ENCODE measurements around the gene C1S.
"Not testable (repeated sequence)": the region's sequence is repeated elsewhere in the genome, so short reads cannot be mapped to it uniquely, and the experiment has no call there.

C1S gene

DNA sequence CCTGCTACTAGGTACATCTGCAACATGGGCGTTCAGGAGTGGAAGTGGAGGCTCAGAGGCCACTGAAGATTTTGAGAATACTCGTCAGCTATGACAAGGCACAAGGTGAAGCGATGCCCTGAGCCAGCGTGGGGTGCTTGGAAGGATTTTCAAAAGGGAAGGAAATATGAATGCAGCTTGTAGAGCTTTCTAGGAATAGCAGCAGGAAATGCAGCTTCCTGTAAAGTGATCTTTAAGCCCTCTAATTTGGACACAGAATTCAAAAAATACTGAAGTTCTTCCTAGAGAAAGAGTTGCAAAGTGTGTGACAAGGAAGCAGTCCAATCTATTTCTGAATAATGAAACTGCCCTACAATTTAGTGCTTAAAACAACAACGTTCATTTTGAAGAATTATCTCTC lies 13.2 kb upstream of the C1S start:
- no peak for FAIRE-seq

DNA sequence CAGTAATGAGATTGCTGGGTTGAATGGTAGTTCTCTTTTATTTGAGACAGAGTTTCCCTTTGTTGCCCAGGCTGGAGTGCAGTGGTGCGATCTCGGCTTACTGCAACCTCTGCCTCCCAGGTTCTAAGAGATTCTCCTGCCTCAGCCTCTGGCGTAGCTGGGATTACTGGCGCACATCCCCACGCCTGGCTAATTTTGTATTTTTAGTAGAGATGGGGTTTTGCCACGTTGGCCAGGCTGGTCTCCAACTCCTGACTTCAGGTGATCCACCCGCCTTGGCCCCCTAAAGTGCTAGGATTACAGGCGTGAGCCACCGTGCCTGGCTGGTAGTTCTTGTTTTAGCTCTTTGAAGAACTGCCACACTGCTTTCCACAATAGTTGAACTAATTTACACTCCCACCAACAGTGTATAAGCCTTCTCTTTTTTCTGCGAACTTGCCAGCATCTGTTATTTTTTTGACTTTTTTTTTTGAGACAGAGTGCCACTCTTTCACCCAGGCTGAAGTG lies 11.0 kb upstream of the C1S start:
- not testable (repeated sequence) for FAIRE-seq

DNA sequence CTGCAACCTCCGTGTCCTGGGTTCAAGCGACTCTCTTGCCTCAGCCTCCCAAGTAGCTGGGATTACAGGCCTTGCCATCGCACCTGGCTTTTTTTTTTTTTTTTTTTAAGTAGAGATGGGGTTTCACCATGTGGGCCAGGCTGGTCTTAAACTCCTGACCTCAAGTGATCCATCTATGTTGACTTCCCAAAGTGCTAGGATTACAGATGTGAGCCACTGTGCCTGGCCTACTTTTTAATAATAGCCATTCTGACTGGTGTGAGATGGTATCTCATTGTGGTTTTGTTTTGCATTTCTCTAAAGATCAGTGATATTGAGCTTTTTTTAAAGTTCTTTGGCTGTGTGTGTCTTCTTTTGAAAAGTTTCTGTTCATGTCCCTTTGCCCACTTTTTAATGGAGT lies 10.5 kb upstream of the C1S start:
- FAIRE-seq, result not testable (repeated sequence)

DNA sequence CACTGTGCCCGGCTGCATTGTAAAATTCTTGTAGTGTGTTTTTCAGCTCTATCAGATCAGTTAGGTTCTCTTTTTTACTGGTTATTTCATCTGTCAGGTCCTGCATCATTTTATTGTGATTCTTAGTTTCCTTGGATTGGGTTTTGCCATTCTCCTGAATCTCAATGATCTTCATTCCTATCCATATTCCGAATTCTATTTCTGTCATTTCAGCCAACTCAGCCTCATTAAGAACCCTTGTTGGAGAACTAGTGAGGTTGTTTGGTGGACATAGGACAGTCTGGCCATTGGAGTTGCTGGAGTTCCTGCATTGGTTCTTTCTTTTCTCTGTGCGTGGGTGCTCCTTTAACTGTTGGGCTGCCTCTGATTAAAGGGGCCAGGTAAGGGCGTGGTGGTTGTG lies 5.6 kb upstream of the C1S start:
- no peak for FAIRE-seq

DNA sequence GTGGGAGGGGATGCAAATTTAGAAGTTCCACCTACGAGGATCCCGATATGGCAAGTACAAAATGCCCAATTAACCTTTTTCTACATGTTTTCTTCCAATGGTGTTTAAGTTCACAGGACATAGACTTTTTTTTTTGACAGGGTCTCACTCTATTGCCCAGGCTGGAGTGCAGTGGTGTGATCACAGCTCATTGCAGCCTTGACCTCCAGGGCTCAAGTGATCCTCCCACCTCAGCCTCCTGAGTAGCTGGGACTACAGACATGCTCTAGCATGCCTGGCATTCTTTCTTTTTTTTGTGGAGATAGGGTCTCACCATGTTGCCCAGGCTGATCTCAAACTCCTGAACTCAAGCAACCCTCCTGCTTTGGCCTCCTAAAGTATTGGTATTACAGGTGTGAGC lies 4.8 kb upstream of the C1S start:
- FAIRE-seq, result not testable (repeated sequence)

DNA sequence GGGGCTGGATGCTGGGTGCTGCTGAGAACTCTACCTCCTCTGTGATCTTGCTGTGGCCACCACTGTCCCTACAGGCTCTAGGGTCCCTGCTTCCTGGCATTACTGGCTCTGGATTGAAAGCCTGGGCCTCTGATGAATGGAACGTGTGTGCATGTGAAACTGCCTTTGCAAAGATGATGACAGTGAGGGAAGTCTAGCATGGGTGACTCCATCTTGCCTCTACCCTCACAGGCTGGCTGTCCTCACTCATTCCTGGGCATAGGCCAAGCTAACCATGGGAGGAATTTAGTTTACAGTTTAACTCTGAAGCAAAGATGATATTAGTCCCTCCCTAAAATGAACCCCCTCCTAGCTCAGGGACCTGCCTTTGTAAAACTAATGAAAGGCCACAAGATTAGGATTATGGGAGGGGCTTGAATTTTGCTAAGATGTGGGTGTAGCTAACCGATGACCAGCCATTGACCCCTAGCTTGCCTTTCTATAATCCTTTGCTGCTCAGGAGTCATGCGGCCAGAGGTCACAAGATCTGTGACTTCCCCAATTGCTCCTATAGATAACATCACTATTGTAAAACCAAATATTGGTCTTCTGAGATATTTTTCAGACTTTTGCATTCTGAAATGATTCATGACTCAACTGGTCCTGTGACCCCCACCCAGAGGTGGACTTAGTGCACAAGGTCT lies 2.2 kb upstream of the C1S start:
- FAIRE-seq, result no peak

DNA sequence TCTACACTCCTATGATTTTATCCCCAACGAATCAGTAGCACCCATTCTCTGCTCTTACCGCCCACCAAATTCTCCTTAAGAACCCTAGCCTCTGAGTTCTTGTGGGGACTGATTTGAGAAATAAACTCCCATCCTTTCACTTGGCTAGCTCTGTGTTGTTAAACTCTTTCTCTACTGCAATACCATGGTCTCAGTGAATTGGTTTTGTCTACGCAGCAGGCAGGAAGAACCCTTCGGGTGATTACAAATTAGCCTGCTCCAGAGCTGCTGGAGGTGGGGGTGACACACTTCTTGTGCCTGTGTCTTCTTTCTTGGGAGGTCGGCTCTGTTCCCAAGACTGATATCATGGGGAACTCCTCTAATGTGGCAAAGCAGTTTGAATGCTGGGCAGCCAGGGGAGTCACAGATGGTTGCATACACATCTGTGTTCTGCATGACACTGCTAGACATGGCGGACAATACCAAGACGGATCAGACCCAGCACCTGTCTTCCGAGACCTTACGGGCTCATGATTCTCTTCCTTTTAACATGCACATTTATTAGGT lies 1.6 kb upstream of the C1S start:
- FAIRE-seq, result no peak

DNA sequence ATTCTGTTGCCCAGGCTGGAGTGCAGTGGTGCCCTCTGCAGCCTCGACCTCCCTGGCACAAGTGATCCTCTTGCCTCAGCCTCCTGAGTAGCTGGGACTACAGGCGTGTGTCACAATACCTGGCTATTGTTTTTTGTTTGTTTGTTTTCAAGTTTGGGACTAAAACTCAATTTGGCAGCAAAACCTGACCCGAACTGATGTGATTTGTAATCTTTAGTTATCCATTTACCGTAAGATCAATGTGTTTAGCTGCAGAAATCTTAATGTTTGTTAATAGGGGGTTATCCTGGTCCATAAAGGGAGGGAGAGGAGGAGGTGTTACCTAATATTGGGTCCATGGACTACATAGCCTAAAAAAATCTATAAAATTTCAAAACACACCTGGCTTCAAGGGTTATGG lies 738 bp upstream of the C1S start:
- FAIRE-seq, result no peak

DNA sequence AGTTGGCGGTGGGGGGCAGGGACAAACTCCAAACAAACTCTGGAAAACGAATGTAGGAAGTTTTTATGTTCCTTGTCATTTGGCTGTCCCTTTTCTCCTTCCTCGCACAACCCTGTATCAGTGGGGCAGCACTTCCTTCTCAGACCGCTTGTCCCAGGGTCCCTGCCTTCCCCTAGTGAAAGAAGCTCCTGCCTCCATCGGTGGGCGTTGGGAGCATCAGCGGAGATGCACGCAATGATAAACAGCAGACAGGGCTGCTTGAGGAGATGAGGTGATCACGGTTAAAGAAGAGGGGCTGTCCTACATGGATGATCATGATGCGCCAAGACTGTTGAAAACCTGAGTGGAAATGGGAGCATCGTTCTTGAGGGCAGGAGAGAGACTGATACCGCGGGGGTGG lies 620 bp downstream of the C1S start:
- FAIRE-seq, result no peak

DNA sequence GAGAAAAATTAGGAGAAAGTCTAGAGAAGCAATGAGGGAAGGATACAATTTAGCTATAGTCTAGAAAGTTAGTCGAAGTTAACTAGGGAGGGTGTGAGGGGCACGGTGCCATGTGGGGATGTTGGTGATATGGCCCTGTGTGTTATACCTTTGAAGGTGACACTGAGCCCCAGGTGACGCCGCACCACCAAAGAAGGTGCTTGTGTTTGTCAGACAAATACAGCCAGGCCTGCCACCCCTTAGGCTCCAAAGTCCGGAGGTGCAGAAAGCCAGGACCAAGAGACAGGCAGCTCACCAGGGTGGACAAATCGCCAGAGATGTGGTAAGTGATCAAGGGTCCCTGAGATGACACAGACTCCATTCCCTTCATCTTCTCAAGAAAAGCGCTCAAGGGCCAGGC lies 1.1 kb downstream of the C1S start:
- no peak for FAIRE-seq

DNA sequence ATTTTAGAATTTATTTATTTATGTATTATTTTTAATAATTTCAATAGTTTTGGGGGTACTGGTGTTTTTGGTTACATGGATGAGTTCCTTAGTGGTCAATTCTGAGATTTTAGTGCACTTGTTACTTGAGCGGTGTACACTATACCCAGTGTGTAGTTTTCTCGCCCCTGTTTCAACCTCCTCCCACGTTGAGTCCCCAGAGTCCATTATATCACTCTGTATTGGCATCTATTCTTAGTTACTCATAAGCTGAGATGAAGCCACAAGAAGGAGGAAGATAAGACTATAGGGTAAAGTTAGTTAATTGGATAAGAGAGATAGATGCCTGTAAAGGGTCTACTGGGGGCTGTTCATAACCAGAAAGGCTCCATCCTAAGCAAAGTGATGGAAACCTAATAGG lies 4.0 kb downstream of the C1S start:
- no peak for FAIRE-seq

DNA sequence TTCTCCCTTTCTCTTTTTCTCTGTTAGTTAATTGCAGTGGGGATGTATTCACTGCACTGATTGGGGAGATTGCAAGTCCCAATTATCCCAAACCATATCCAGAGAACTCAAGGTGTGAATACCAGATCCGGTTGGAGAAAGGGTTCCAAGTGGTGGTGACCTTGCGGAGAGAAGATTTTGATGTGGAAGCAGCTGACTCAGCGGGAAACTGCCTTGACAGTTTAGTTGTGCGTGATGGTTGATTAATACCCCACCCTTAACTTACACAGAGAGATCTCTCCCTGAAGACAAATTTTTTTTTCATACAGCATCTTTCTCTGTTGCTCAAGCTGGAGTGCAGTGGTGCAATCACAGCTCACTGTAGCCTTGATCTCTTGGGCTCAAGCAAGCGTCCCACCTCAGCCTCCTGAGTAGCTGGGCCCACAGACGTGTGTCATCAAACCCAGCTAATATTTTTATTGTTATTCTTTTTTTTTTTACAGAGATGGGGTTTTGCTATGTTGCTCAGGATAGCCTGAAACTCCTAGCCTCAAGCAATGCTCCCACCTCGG lies 4.6 kb downstream of the C1S start:
- FAIRE-seq, result no peak

DNA sequence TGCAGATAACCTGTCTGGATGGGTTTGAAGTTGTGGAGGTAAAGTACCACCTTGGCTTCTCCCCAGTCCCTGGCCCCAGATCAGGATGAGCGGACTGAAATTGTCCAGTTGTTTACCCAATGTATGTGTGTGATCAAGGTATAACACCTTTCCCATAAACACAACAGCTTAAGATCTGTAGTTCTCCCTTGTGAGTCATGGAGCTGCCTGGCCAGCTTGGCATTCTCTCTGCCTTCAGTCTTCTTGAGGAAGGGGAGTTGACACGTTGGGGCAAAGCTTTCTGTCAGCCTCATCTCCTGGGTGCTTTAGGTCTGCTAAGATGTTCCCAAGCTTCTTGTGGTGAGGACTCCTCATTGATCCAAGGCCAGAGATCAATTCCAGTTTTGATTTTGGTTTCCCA lies 6.1 kb downstream of the C1S start:
- no peak for FAIRE-seq

DNA sequence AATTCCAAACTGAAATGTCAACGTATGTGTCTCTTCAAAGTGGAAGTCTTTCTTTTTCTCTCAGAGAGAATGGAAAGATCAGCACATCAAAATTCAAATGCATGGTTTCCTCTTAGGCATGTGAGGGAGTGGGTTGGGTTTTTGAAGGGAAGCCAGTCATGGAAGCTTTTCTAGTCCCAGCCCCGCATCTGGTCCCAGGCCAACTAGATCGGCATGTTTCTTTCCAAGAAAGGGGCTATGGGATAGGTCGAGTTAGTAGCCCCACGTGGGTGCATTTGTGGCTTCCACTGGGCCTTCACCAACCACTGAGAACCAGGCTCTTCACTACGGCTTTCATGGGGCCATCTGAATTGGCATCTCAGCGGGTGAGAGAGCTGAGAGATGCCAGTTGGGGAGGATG lies 6.6 kb downstream of the C1S start:
- FAIRE-seq, result no peak

DNA sequence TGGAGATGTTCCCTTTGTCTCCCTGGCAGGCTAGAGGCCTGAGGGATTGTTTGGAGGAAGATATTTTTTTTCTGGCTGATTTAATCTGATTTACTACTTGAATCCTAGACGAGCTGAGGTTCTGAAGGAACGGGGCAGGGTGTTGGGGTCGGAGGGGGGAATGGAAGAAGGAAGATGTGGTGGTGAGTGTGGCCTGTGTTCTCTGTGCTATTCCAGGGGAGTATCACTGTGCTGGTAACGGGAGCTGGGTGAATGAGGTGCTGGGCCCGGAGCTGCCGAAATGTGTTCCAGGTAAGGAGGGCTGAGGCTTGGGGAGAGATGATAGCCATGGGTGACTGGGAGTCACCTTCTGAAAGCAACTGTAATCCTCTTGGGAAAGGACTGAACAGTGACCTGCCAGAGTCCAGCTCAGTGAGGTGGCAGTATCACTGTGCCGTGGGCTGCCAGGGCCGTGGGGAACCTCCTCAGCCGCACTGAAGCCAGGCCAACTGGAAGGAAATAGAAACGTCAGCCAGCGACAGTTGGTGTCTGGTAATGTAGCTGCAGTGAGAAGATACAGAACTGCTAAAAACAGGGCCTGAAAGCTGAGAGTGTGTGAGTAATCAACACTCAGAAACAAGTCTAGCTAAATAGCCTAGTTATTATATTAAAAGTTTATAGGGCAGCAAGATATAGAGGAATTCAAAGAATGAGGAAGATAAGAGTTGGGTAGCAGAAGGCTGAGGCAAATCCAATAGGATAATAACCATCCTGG lies 7.9 kb downstream of the C1S start:
- FAIRE-seq, result no peak

DNA sequence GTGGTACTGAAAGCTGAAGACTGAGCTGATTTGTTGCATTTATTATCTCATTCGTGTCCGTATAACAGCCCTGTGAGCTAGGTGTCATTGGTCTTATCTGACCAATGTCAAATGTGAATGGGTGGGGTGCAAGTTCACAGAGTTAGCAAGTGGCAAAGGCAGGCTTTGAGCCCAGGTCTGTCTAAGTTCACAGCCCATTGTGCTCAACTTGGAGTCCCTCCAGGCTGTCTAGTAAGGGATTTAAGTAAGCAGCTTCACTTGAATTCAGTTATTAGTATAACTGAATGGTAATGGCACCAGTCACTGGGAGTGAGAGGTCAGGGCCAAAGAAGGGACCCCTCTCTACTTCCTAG lies 8.5 kb downstream of the C1S start:
- FAIRE-seq, result no peak

DNA sequence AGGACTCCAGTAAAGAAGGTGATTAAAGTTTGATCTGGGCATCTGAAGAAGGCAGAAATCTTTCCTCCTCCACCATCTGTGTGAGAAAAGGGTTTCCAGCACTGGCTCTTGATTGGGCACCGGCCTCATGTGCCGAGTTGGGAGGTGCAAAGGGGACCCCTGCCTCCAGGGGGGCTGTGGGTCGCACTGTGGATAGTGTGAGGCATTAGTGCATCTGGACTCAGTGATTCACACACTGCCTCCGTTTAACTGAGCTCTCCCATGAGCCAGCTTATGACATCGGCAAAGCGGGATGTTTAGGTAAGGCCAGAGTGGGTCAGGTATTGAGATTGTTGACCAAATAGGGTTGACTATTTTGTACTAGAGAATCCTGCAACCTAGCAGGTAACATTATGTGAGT lies 8.9 kb downstream of the C1S start:
- no peak for FAIRE-seq

DNA sequence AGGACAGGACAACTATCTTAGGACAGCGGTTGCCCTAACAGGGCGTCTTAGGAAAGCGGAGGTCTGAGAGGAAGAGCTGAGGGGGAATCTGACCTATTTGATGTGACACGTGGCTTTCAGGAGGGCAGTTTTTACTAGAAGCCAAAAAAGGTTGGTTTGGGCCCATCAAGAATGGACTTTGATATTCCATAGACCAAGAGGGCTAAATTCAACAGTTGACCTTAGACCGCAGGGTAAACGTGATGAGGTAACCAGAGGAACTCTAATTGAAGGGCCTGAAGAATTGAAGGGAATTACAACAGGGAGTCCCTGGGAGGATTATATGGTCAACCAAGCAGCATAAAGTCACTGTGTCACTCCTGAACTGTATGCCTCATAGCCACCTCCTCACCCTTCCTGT lies 11.5 kb downstream of the C1S start:
- FAIRE-seq, result no peak

DNA sequence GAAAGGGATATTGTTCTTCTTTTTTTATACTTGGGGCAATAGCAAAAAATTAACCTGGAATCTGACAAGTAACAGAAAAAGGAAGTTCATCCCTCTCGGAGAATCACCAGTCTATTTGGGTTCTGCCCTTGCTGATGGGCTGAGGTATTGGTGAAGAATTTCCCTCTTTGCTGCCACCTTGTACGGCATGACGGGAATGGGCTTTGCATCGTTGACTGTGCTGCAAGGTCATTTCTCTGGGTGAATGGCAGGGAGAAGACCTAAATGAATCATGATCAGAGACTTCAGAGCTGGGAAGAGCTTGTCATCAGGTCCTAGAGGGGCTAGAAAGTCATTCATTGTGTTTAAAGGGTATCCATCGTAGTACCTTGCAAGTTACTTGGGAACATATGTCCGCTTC lies 12.0 kb downstream of the C1S start:
- no peak for FAIRE-seq

DNA sequence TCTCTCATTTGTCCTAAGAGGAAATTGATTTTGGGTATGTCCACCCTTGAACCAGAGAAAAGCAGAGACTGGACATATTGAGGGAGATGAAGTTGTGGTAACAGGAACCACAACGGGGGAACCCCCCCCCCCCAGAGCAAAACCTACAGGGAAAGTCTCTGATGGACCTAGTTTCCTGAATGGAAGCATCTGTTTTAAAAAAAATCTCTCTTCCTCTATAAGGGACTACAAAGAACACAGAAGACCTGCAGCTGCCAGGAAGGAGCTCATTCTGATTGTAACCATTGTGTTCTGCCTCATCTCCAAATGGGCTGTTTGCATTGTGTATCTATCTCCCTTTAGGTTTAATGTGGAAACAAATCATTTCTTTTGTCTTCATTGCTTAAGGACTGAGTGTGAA lies 13.4 kb downstream of the C1S start:
- FAIRE-seq, result no peak

DNA sequence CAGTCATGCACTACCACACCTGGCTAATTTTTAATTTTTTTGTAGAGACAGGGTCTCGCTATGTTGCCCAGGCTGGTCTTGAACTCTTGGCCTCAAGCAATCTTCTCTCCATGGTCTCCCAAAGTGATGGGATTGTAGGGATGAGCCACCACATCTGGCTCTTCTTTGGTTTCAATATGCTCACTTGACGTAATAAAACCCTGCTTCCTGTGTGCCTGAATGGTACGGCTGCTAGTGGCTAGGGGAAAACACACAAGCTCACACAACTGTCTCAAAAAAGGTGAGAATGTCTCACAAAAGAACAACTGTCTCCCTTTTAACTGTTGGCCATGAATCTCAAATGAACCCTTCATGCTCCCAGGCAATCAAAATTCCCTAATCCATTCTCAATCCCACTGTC lies 15.0 kb downstream of the C1S start:
- FAIRE-seq, result no peak

DNA sequence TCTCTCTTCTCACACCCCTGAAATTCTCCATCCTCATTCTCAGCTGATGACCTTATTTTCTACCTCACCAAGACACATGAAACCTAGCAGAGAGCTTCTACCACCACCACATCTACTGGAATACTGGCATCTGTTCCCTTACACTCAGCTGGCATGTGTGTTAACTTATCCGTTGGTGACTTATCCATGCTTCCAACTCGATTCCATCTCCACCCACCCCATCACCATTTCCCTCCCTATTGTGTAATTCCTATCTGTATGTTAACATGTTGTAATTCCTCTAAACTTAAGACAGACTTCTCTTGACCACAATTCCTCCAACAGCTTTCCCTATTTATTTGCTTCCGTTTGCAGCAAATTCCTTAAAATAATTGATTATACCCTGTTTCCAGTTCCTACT lies 15.4 kb downstream of the C1S start:
- FAIRE-seq, result no peak

DNA sequence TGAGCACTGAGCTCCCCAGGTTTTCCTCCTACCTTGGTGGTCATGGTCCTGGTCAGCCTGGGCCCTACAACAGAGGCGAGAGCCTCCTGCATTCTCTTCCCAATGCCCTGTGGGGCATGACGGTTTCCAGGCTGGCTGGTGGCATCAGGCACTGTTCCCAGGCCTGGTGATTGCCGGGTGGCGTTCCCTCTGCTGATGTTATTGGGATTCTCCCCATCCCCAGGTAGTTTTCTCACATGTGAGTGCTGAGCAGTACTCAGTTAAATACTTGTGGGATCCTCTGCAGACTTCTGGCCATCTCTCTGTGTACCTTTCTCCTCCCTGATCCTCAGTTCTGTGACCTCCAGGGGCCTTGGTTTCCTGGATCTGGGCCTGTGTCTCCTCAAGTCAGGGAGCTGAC lies 16.0 kb downstream of the C1S start:
- FAIRE-seq, result no peak

DNA sequence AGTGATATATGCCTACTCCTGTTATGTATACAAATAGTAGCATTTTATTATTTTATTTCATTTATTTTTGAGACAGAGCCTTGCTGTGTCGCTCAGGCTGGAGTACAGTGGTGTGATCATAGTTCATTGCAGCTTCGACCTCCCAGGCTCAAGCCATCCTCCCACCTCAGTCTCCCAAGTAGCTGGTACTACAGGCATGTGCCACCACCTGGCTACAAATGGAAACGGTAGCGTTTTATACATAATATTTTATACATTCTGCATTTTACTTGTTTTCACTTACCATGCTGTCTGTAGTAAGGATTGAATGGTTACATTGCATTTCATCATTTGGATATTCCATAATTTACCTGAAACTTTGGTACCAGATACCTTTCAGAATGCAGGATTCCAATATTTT lies 17.6 kb downstream of the C1S start:
- no peak for FAIRE-seq

DNA sequence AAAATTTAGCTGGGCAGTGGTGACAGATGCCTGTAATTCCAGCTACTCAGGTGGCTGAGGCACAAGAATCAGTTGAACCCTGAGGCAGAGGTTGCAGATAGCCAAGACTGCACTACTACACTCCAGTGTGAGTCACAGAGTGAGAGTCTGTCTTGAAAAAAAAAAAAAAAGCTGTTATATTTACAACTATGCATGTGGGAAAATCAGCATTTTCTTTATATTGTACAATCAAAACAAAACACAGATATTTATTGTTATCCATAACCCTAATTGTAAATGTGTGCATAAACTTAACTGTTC lies 19.3 kb downstream of the C1S start:
- FAIRE-seq, result no peak

Data from TTC549 (cell line).